ENCODE results near the gene RASSF8.

DNA sequence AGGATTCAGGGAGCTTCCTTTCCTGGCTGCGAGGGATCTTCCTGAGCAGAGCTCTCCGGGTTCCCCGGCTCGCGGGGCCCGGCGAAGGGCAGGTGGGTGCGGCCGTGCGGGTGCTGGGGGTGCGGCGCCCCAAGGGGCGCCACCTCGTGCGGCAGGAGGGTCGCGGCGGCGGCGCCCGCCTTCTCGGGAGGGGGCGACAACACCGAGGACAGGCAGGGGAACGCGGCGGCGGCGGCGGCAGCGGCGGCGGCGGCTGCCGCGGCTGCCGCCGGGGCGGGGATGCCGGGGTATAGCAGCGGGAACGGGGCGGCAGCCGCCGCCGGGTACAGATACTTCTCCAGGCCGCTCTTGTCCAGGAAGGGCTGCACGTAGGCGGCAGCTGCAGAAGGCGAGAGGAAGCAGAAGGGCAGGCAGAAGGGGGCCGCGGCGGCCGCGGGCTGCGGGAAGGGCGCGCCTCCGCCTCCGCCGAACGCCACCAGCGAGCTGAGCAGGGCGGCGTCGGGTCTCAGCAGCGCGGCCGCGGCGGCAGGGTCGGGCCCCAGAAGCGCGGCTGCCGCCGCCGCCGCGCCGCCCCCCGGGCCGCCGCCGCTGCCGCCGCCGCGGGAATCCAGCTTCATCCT, 163.7 kb downstream of the RASSF8 start:
- TF ChIP-seq YY1 (IDR thresholded peaks at IDR 0.05; ENCODE audit: insufficient read depth, insufficient read length) = no peak
- no peak for TF ChIP-seq ZNF274 (IDR thresholded peaks at IDR 0.05; ENCODE audit: low read depth, low read length)
- TF ChIP-seq SUZ12 (IDR thresholded peaks at IDR 0.05; ENCODE audit: extremely low read depth, insufficient read depth, insufficient read length) = peak; percentile 35

All from NT2/D1 (cell line).